ENCODE results near the gene TNFRSF18. TPM values are rescaled to one million over a fixed set of nuclear protein-coding genes. Genes with fewer than 3 reads are reported as not detected.

TNFRSF18 gene
- total and polyA plus RNA-seq, 10 of the 15 experiments (the other 5 are each of a cell fraction or from before 2014, with no cell fraction given): 0.18 to 7.5 (median 1.5) TPM; not detected in 1

- H3K4me2 ChIP-seq (ENCODE audit: control insufficient read depth, insufficient read depth): no peak overlapping the region
- no peaks in the 10 kb centered on the region; the same call in 1 of the 2 replicates for H3K4me1 ChIP-seq (ENCODE audit: control insufficient read depth, insufficient read depth, low read length)
- BruUV-seq (replicated peaks): no TSS peak
- ChIA-PET CTCF (no interaction called here), SMC1A (ENCODE audit: uncharacterized antibody, unreplicated experiment) (no interaction called here), POLR2A (no interaction called here), RAD21 (ENCODE audit: unreplicated experiment) (no interaction called here)
- intact Hi-C loops (cut with micrococcal nuclease; ENCODE audit: unreplicated experiment): no loop called here
- in situ Hi-C loops (cut with MboI): no loop called here
- H3K79me2 ChIP-seq (ENCODE audit: control insufficient read depth, insufficient read depth, low read length): no peaks in the 10 kb centered on the region
- H3K4me3 ChIP-seq: no peak overlapping the region
- no peak overlapping the region for H3K27ac ChIP-seq (ENCODE audit: control insufficient read depth, insufficient read depth)
- TF ChIP-seq, protein P1, sequence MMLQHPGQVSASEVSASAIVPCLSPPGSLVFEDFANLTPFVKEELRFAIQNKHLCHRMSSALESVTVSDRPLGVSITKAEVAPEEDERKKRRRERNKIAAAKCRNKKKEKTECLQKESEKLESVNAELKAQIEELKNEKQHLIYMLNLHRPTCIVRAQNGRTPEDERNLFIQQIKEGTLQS (IDR thresholded peaks at IDR 0.05; ENCODE audit: borderline replicate concordance, extremely low read depth, low read depth, low read length): no peak
- H4K20me1 ChIP-seq (ENCODE audit: control insufficient read depth, insufficient read depth): no peaks in the 10 kb centered on the region
- no peak overlapping the region for H2AFZ ChIP-seq (ENCODE audit: control insufficient read depth, low read depth, low read length)
- DNase-seq (ENCODE audit: low read depth, low spot score) (no peak), FAIRE-seq (no peak), ATAC-seq (no peak)
- H3K9ac ChIP-seq (ENCODE audit: control insufficient read depth, insufficient read depth, low read length): no peak overlapping the region
- H3K9me3 ChIP-seq (replicated peaks; ENCODE audit: control insufficient read depth, insufficient read depth, low read length): no peaks in the 10 kb centered on the region
- peaks cover 1 to 5% of the 10 kb centered on the region in 2 experiments; a peak in 3 of 4 replicates for H3K27me3 ChIP-seq (replicated peaks in 1 of 2; ENCODE audit: control insufficient read depth in 2 of 2, insufficient read depth in 2 of 2, low read length in 1 of 2)
- no peaks in the 10 kb centered on the region for H3K36me3 ChIP-seq (ENCODE audit: control insufficient read depth in 2 of 2, insufficient read depth in 2 of 2, low read length in 1 of 2)
- 68% methylated on average over 20 of the region's 23 CpGs for WGBS (ENCODE audit: insufficient coverage, insufficient replicate concordance, low lambda C conversion rate, missing lambda C conversion rate)
Observed at GRCh38 chr1:1245178-1245816, 38.9 kb upstream of the TNFRSF18 start.

GRCh38 chr1:1244192-1244811, 37.9 kb upstream of the TNFRSF18 start:
- Histone ChIP-seq H3K27me3 (replicated peaks in 1 of 2; ENCODE audit: control insufficient read depth in 2 of 2, insufficient read depth in 2 of 2, low read length in 1 of 2) (peaks cover 1 to 5% of the 10 kb centered on the region in 2 experiments; a peak in 3 of 4 replicates), H3K4me1 (ENCODE audit: control insufficient read depth, insufficient read depth, low read length) (no peaks in the 10 kb centered on the region), H3K27ac (ENCODE audit: control insufficient read depth, insufficient read depth) (no peak overlapping the region), H3K4me2 (ENCODE audit: control insufficient read depth, insufficient read depth) (no peak overlapping the region), H4K20me1 (ENCODE audit: control insufficient read depth, insufficient read depth) (no peaks in the 10 kb centered on the region), H3K9ac (ENCODE audit: control insufficient read depth, insufficient read depth, low read length) (no peak overlapping the region), H2AFZ (ENCODE audit: control insufficient read depth, low read depth, low read length) (no peak overlapping the region), H3K36me3 (ENCODE audit: control insufficient read depth in 2 of 2, insufficient read depth in 2 of 2, low read length in 1 of 2) (no peaks in the 10 kb centered on the region), H3K79me2 (ENCODE audit: control insufficient read depth, insufficient read depth, low read length) (no peaks in the 10 kb centered on the region), H3K4me3 (no peak overlapping the region), H3K9me3 (replicated peaks; ENCODE audit: control insufficient read depth, insufficient read depth, low read length) (no peaks in the 10 kb centered on the region)
- in situ Hi-C loops (cut with MboI) (no loop called here), intact Hi-C loops (cut with micrococcal nuclease; ENCODE audit: unreplicated experiment) (no loop called here)
- 81% methylated on average over 27 of the region's 30 CpGs for WGBS (ENCODE audit: insufficient coverage, insufficient replicate concordance, low lambda C conversion rate, missing lambda C conversion rate)
- FAIRE-seq (no peak), ATAC-seq (no peak), DNase-seq (ENCODE audit: low read depth, low spot score) (no peak)
- RAD21 ChIA-PET (ENCODE audit: unreplicated experiment): no interaction called here
- no peak for TF ChIP-seq YY1 (IDR thresholded peaks at IDR 0.05; ENCODE audit: low read depth, low read length)
- TF ChIP-seq, protein P2, sequence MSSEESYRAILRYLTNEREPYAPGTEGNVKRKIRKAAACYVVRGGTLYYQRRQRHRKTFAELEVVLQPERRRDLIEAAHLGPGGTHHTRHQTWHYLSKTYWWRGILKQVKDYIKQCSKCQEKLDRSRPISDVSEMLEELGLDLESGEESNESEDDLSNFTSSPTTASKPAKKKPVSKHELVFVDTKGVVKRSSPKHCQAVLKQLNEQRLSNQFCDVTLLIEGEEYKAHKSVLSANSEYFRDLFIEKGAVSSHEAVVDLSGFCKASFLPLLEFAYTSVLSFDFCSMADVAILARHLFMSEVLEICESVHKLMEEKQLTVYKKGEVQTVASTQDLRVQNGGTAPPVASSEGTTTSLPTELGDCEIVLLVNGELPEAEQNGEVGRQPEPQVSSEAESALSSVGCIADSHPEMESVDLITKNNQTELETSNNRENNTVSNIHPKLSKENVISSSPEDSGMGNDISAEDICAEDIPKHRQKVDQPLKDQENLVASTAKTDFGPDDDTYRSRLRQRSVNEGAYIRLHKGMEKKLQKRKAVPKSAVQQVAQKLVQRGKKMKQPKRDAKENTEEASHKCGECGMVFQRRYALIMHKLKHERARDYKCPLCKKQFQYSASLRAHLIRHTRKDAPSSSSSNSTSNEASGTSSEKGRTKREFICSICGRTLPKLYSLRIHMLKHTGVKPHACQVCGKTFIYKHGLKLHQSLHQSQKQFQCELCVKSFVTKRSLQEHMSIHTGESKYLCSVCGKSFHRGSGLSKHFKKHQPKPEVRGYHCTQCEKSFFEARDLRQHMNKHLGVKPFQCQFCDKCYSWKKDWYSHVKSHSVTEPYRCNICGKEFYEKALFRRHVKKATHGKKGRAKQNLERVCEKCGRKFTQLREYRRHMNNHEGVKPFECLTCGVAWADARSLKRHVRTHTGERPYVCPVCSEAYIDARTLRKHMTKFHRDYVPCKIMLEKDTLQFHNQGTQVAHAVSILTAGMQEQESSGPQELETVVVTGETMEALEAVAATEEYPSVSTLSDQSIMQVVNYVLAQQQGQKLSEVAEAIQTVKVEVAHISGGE (CRISPR knock-in tag; IDR thresholded peaks at IDR 0.05): no peak
- BruUV-seq (replicated peaks): no TSS peak
- CTCF ChIA-PET: no interaction called here
- SMC1A ChIA-PET (ENCODE audit: uncharacterized antibody, unreplicated experiment): no interaction called here
- POLR2A ChIA-PET: no interaction called here
